A673 (cell line): ENCODE results near the gene ALDH1A3. TPM values are rescaled to one million over a fixed set of nuclear protein-coding genes. Genes with fewer than 3 reads are reported as not detected.

Experiments used
- BruUV-seq: library from RNA; stranded (reverse); fragments of 400-500 nt; replicated peaks from 2 replicates; lab custom pipeline; 2021; lab: Mats Ljungman, UMichigan
- CTCF ChIA-PET: fragments of 300-600 bp; sonication (Branson Sonifier 250); formaldehyde crosslinking; loops from one replicate; lab custom pipeline; 2022; ENCODE audit warnings: antibody characterized with exemption; lab: Charles Lee
- POLR2A ChIA-PET: fragments of 300-600 bp; sonication (Branson Sonifier 250); formaldehyde crosslinking; loops from one replicate; lab custom pipeline; 2022; ENCODE audit warnings: antibody characterized with exemption; ENCODE audit not compliant: low non-redundant PET; lab: Charles Lee
- DNase-seq: peaks from one replicate; pipeline ENCODE4 v3.0.0-alpha.2; 2015; ENCODE audit warnings: low spot score
- H3K27ac ChIP-seq: fragments of 200-600 bp; sonication (generic); 2 replicates; pipeline ENCODE4 v1.5.1; 2016; ENCODE audit warnings: mixed run types, low read depth, mild to moderate bottlenecking, mixed read lengths, antibody characterized with exemption, low read length; ENCODE audit not compliant: poor library complexity, severe bottlenecking
- H3K27me3 ChIP-seq: fragments of 200-600 bp; sonication (generic); replicated peaks from 2 replicates; pipeline ENCODE4 v1.6.1; 2017; ENCODE audit warnings: mixed run types, low read depth, mild to moderate bottlenecking, mixed read lengths, antibody characterized with exemption, low read length; ENCODE audit not compliant: insufficient read depth, poor library complexity
- H3K36me3 ChIP-seq: fragments of 200-600 bp; sonication (generic); 2 replicates; pipeline ENCODE4 v1.6.1; 2016; ENCODE audit warnings: mixed run types, mild to moderate bottlenecking, mixed read lengths, antibody characterized with exemption, low read length; ENCODE audit not compliant: insufficient read depth, poor library complexity, severe bottlenecking
- H3K4me1 ChIP-seq: fragments of 200-600 bp; sonication (generic); 2 replicates; pipeline ENCODE4 v1.6.1; 2017; ENCODE audit warnings: mixed run types, mild to moderate bottlenecking, mixed read lengths, antibody characterized with exemption, low read length; ENCODE audit not compliant: insufficient read depth, poor library complexity, severe bottlenecking
- H3K4me3 ChIP-seq: fragments of 200-600 bp; sonication (generic); 2 replicates; pipeline ENCODE4 v1.5.1; 2016; ENCODE audit warnings: low read depth, mixed run types, mild to moderate bottlenecking, mixed read lengths, low read length; ENCODE audit not compliant: poor library complexity, severe bottlenecking
- H3K9me3 ChIP-seq: fragments of 200-600 bp; sonication (generic); 2 replicates; pipeline ENCODE4 v1.6.1; 2016; ENCODE audit warnings: mixed run types, low read depth, mild to moderate bottlenecking, mixed read lengths, antibody characterized with exemption, low read length; ENCODE audit not compliant: poor library complexity, severe bottlenecking
- CTCF ChIP-seq: fragments of 300-800, 200-600 bp; sonication (generic); conservative IDR thresholded peaks from 2 replicates; pipeline ENCODE4 v1.5.1; 2017; ENCODE audit warnings: low read depth, mild to moderate bottlenecking, antibody characterized with exemption, low read length, moderate library complexity, mixed read lengths
- EZH2 ChIP-seq: fragments of 200-600 bp; sonication (generic); IDR thresholded peaks from 2 replicates; pipeline ENCODE4 v1.6.1; 2017; ENCODE audit warnings: borderline replicate concordance, low read depth, mild to moderate bottlenecking, mixed read lengths, antibody characterized with exemption, low read length; ENCODE audit not compliant: poor library complexity, severe bottlenecking
- intact Hi-C: fragments of 100-400 bp; cut with micrococcal nuclease; formaldehyde crosslinking; loops from one replicate; pipeline ENCODE4 v1.10.0; 2022; ENCODE audit not compliant: unreplicated experiment
- total RNA-seq: library from RNA; stranded (reverse); gene quantifications from 2 replicates; pipeline ENCODE4 v1.2.3, GENCODE V29; 2021

The ALDH1A3 gene
- total RNA-seq, 1 experiment from 2014 or later = 0.19 TPM

DNA sequence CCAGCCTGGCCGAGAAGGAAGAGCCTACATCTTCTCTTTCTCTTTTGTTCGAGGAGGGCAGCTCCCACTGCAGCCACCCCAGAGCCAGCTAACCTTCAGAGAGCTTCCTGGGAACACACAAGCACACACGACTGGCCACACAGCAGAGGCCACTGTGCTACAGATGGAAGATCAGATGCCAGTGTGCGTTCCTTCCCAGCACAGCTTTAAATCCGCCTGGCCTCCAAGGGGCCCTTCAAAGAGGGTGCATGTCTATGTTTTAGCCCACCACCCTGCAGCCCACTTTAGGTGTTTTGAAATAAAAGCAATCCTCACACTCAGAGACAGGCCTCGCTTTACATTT lies 12.4 kb downstream of the ALDH1A3 start:
- no peak for DNase-seq
- Histone ChIP-seq H3K27me3 (no peaks in the 10 kb centered on the region), H3K36me3 (no peaks in the 10 kb centered on the region), H3K27ac (no peak overlapping the region), H3K4me1 (no peaks in the 10 kb centered on the region), H3K9me3 (no peaks in the 10 kb centered on the region), H3K4me3 (no peak overlapping the region)
- ChIA-PET POLR2A (no interaction called here), CTCF (no interaction called here)
- BruUV-seq = no TSS peak
- intact Hi-C loops = no loop called here
- TF ChIP-seq EZH2 = no peak
- no peak for TF ChIP-seq CTCF

GRCh38 chr15:100893261-100893963 lies 13.8 kb downstream of the ALDH1A3 start:
- Histone ChIP-seq H3K36me3 (no peaks in the 10 kb centered on the region), H3K27ac (no peak overlapping the region), H3K4me1 (no peaks in the 10 kb centered on the region), H3K4me3 (no peak overlapping the region), H3K9me3 (no peaks in the 10 kb centered on the region), H3K27me3 (no peaks in the 10 kb centered on the region)
- DNase-seq = no peak
- CTCF ChIA-PET = no interaction called here
- POLR2A ChIA-PET = no interaction called here
- no TSS peak for BruUV-seq
- TF ChIP-seq CTCF = no peak
- TF ChIP-seq EZH2 = no peak
- intact Hi-C loops = no loop called here

GRCh38 chr15:100893964-100894295 lies 14.3 kb downstream of the ALDH1A3 start:
- no peak for DNase-seq
- Histone ChIP-seq H3K4me3 (no peak overlapping the region), H3K27ac (no peak overlapping the region), H3K36me3 (no peaks in the 10 kb centered on the region), H3K27me3 (no peaks in the 10 kb centered on the region), H3K9me3 (no peaks in the 10 kb centered on the region), H3K4me1 (no peaks in the 10 kb centered on the region)
- TF ChIP-seq CTCF (no peak), EZH2 (no peak)
- intact Hi-C loops = no loop called here
- POLR2A ChIA-PET = no interaction called here
- CTCF ChIA-PET = no interaction called here
- BruUV-seq = no TSS peak
